IPS DF 4.7 (cell line): ENCODE results near the gene CD248.
"Not testable (repeated sequence)": the region's sequence is repeated elsewhere in the genome, so short reads cannot be mapped to it uniquely, and the experiment has no call there.

Experiments
- DNase-seq: peaks from one replicate; pipeline ENCODE4 v3.0.0-alpha.2; 2013; ENCODE audit warnings: low spot score; ENCODE audit errors: extremely low read depth

CD248 gene

GRCh38 chr11:66276619-66277018, 40.2 kb downstream of the CD248 start:
- not testable (repeated sequence) for DNase-seq

DNA sequence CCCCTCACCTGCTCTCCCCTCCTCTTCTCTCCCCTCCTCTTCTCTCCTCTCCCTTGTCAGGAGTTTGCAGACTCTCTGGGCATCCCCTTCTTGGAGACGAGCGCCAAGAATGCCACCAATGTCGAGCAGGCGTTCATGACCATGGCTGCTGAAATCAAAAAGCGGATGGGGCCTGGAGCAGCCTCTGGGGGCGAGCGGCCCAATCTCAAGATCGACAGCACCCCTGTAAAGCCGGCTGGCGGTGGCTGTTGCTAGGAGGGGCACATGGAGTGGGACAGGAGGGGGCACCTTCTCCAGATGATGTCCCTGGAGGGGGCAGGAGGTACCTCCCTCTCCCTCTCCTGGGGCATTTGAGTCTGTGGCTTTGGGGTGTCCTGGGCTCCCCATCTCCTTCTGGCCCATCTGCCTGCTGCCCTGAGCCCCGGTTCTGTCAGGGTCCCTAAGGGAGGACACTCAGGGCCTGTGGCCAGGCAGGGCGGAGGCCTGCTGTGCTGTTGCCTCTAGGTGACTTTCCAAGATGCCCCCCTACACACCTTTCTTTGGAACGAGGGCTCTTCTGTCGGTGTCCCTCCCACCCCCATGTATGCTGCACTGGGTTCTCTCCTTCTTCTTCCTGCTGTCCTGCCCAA, 40.7 kb downstream of the CD248 start:
- no peak for DNase-seq

DNA sequence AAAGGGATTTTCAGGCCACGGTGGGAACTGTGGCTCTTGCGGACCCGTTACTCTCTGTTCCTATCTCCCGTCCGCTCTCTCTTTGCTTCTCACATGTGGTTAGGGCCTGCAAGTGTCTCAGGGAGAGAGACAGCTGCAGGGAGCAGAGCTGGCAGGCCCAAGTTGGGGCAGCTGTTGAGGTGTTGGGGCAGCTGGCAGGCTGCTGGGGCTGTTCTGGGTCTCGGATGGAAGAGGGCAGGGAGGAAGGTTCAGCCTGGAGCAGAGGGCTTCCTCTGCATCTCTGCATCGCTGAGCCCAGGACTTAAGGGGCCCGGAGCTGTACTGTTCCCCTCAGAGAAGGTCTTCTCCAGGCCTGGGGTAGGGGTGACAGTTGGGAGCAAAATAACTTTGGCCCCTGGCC, 41.4 kb downstream of the CD248 start:
- DNase-seq, result no peak

DNA sequence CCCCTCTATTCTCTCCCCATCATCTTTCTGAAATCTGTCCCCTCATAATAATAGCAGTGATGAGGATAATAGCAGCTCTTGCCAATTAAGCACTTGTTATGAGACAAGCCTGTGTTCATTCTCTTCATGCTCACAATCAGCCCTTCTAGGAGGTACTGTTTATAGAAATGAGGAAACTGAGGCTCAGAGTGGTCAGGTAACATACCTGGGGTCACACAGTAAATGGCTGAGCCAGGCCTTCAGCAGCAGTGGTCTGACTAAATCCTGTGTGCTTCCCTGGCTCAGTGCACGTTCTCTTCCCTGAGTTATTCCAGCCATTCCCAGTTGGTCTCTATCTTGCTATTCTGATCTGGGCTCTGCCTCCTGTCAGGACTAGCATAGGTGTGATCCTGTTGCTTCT, 42.6 kb downstream of the CD248 start:
- DNase-seq, result no peak

GRCh38 chr11:66272596-66272995, 44.2 kb downstream of the CD248 start:
- no peak for DNase-seq

- no peak for DNase-seq
These were observed 45.0 kb downstream of the CD248 start for GRCh38 chr11:66271816-66272215.

DNA sequence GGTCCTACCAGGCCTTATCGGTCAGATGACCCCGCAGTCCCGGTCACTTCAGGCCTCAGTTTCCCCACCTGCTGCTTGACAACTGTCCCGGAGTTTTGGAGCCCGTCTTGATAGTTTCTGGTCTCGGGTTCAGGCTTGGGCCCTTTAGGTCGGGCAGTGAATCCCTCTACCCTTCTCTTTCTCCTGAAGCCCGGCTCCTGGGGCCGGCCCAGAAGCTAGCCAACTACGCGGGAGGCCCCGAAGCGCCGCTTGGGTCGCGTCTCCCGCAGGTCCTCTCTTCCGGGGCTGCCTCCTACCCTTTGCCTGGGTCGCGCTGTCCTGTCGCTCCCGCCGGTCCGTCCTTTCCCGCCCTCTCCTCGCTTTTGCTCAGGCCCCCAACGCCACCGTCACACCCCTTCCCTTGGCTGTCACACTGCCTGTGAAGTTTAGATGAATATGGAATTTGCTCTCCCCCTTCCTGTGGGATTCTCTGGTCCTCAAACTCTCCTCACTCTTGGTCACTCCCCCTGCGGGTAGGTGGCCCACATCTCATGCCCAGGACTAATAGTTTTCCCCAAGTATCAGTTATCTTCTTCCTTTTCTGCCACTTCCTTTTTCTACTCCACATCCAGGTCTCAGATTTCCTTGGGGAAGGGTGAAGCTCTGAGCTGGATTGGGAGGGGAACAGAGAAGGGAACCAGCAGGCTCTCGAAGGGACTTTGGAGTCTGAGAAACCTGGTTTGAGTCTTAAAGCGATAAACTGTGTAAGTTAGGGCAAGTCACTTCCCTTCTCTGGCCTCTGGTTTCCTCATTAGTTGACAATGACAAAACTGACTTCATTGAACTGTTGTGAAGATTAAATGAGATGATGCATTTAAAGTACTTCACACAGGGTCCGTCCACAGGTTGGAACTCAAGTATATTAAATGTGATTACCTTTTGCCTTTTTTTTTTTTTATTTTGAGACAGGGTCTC, 47.6 kb downstream of the CD248 start:
- no peak for DNase-seq

DNA sequence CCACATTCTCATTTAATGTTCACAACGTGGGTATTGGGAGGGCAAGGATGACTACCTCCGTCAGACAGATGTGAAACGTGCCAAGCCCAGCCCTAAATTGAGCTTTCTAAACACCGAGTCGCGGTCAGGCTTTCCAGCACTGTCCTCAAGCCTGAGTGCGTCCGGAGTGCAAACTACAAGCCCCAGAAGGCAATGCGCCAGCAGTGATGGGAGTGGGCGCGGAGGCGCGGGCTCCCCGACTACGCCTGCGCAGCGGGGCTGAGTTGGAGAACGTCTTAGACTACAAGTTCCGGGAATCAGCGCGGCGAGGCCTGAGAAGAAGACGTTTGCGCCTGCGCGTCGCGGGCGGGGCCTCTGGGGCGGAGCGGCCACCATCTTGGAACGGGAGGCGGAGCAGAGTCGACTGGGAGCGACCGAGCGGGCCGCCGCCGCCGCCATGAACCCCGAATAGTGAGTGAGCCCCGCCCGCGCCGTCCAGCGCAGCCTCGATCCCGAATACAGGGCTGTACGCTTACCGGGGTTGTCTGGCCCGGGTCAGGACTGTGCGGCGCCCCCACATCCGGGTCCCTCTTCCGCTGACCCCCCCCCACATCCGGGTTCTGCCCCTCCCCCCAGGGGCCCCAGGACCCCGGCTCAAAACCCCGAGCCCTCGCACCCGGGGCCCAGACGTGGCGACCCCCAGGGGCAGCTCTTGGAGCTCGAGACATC, 48.4 kb downstream of the CD248 start, which contains the start of gene RAB1B:
RAB1B (plus strand) TSS at position 396 of the 708 bp plus-strand sequence; CDS start at position 437, 41 bp downstream.
- peak; percentile 98 for DNase-seq

GRCh38 chr11:66267379-66268243, 49.2 kb downstream of the CD248 start:
- no peak for DNase-seq

DNA sequence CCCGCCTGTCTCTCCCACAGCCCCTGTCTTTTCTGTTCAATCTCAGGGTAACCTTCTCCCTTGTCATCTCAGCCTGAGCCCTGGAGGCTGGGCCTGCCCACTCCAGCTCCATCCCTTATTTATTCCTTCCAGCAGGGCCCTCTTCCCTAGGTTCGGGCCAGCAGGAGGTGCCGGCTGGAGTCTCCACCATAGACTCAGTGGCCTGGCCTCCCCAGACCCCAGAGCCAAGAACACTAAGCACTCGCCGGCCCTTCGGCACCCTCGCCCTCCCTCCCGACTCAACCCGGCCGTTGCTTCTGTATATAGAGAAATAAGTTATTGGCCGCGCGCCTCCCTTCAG, 49.8 kb downstream of the CD248 start:
- no peak for DNase-seq

GRCh38 chr11:66266378-66267038, 50.3 kb downstream of the CD248 start:
- no peak for DNase-seq

DNA sequence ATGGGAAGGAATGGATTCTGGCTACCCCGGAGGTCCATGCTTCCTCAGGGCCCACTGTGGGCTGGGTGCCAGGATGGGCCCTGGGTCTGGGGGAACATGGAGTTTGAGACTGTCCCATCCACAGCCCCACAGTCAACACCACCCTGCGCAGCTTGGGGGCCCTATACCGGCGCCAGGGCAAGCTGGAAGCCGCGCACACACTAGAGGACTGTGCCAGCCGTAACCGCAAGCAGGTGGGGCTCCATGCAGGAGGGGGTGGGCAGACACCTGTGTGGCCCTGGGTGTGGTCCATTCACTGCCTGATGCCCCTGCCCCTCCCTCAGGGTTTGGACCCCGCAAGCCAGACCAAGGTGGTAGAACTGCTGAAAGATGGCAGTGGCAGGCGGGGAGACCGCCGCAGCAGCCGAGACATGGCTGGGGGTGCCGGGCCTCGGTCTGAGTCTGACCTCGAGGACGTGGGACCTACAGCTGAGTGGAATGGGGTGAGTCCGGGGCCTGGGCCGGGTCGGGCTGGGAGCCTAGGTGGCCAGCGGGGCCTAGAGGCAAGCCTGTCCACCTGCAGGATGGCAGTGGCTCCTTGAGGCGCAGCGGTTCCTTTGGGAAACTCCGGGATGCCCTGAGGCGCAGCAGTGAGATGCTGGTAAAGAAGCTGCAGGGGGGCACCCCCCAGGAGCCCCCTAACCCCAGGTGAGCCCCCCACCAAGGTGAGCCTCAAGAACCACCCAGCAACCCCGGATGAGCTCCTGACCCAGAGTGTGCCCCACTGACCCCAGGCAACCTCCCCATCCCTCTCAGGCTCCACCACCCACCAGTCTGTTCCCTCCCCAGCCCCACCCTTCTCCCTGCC, 51.1 kb downstream of the CD248 start:
- DNase-seq, result no peak

- no peak for DNase-seq
These were observed 51.9 kb downstream of the CD248 start for GRCh38 chr11:66264914-66265313.
